ENCODE data around the gene KCNJ6. TPM values are rescaled to one million over a fixed set of nuclear protein-coding genes. Genes with fewer than 3 reads are reported as not detected.

The KCNJ6 gene
- total and polyA plus RNA-seq, 4 donors = 0.01 TPM; not detected in 3

- H3K27ac ChIP-seq (ENCODE audit: low read depth in 1 of 2, low read length in 2 of 2) = peak overlapping the region; percentile 88 to 91
- no peak for DNase-seq (ENCODE audit: low spot score)
These were observed 351.2 kb downstream of the KCNJ6 start for GRCh38 chr21:37564924-37565529.

GRCh38 chr21:37564341-37564923 is 351.8 kb downstream of the KCNJ6 start:
- Histone ChIP-seq H3K36me3 (ENCODE audit: control insufficient read depth in 4 of 4, insufficient read depth in 3 of 4, low read depth in 1 of 4, low read length in 3 of 4) (no peaks in the 10 kb centered on the region), H3K4me1 (ENCODE audit: control insufficient read depth in 4 of 4, insufficient read depth in 4 of 4, low read length in 3 of 4) (peaks cover 9 to 33% (median 27%) of the 10 kb centered on the region in 4 donors), H3K4me3 (ENCODE audit: low read depth in 1 of 3, low read length in 3 of 3) (peak overlapping the region; percentile 74 to 84 (median 84)), H3K27me3 (ENCODE audit: control insufficient read depth in 4 of 4, insufficient read depth in 4 of 4, low read length in 3 of 4) (no peaks in the 10 kb centered on the region), H3K9ac (ENCODE audit: low read depth in 1 of 2, low read length in 2 of 2) (peak overlapping the region in 1 of 2 donors; percentile 40), H3K9me3 (ENCODE audit: control insufficient read depth in 4 of 4, low read length in 3 of 4) (no peaks in the 10 kb centered on the region), H3K27ac (ENCODE audit: low read depth in 1 of 2, low read length in 2 of 2) (peak overlapping the region; percentile 88 to 91)
- DNase-seq (ENCODE audit: low spot score) = no peak
- TF ChIP-seq REST (IDR thresholded peaks at IDR 0.05) (no peak), JUND (IDR thresholded peaks at IDR 0.05) (peak; percentile 50 to 89)
- WGBS = 31% methylated on average over 14 of the region's 14 CpGs

More at GRCh38 chr21:37564924-37565529, 351.2 kb downstream of the KCNJ6 start:
- Histone ChIP-seq H3K4me3 (ENCODE audit: low read depth in 1 of 3, low read length in 3 of 3) (peak overlapping the region in 1 of 3 donors; percentile 22), H3K4me1 (ENCODE audit: control insufficient read depth in 4 of 4, insufficient read depth in 4 of 4, low read length in 3 of 4) (peaks cover 9 to 33% (median 27%) of the 10 kb centered on the region in 4 donors), H3K36me3 (ENCODE audit: control insufficient read depth in 4 of 4, insufficient read depth in 3 of 4, low read depth in 1 of 4, low read length in 3 of 4) (no peaks in the 10 kb centered on the region), H3K9me3 (ENCODE audit: control insufficient read depth in 4 of 4, low read length in 3 of 4) (no peaks in the 10 kb centered on the region), H3K27me3 (ENCODE audit: control insufficient read depth in 4 of 4, insufficient read depth in 4 of 4, low read length in 3 of 4) (no peaks in the 10 kb centered on the region), H3K9ac (ENCODE audit: low read depth in 1 of 2, low read length in 2 of 2) (no peak overlapping the region)
- 70% methylated on average over 12 of the region's 12 CpGs for WGBS
- TF ChIP-seq MAX (IDR thresholded peaks at IDR 0.05) (no peak), HNF4G (IDR thresholded peaks at IDR 0.05) (no peak), ATF3 (IDR thresholded peaks at IDR 0.05) (no peak), SP1 (IDR thresholded peaks at IDR 0.05) (no peak)

- H3K36me3 ChIP-seq (ENCODE audit: control insufficient read depth in 4 of 4, insufficient read depth in 3 of 4, low read depth in 1 of 4, low read length in 3 of 4) = no peaks in the 10 kb centered on the region
- peak overlapping the region; percentile 70 to 84 for H3K9ac ChIP-seq (ENCODE audit: low read depth in 1 of 2, low read length in 2 of 2)
- no peaks in the 10 kb centered on the region for H3K27me3 ChIP-seq (ENCODE audit: control insufficient read depth in 4 of 4, insufficient read depth in 4 of 4, low read length in 3 of 4)
- peak overlapping the region; percentile 88 to 91 for H3K27ac ChIP-seq (ENCODE audit: low read depth in 1 of 2, low read length in 2 of 2)
- WGBS = 2% methylated on average over 67 of the region's 67 CpGs
- DNase-seq (ENCODE audit: low spot score) = peak; percentile 89
- peak overlapping the region; percentile 74 to 84 (median 84) for H3K4me3 ChIP-seq (ENCODE audit: low read depth in 1 of 3, low read length in 3 of 3)
- H3K9me3 ChIP-seq (ENCODE audit: control insufficient read depth in 4 of 4, low read length in 3 of 4) = no peaks in the 10 kb centered on the region
- TF ChIP-seq YY1 (IDR thresholded peaks at IDR 0.05) (peak; percentile 74), FOXA2 (IDR thresholded peaks at IDR 0.05) (no peak), RAD21 (IDR thresholded peaks at IDR 0.05) (peak in 1 of 2 donors; percentile 28), CTCF (IDR thresholded peaks at IDR 0.05; ENCODE audit: low read depth, low read length, missing input control) (peak; percentile 6), EGR1 (IDR thresholded peaks at IDR 0.05; ENCODE audit: low read depth in 2 of 2) (peak in 1 of 2 donors; percentile 14), REST (IDR thresholded peaks at IDR 0.05) (peak; percentile 51), SP1 (IDR thresholded peaks at IDR 0.05) (peak; percentile 43), ATF3 (IDR thresholded peaks at IDR 0.05) (no peak), JUND (IDR thresholded peaks at IDR 0.05) (no peak), TAF1 (conservative IDR thresholded peaks at IDR 0.05) (peak; percentile 73)
- peaks cover 9 to 33% (median 27%) of the 10 kb centered on the region in 4 donors for H3K4me1 ChIP-seq (ENCODE audit: control insufficient read depth in 4 of 4, insufficient read depth in 4 of 4, low read length in 3 of 4)
These were observed 352.5 kb downstream of the KCNJ6 start for GRCh38 chr21:37563641-37564340.

All from liver (tissue), 9 donors.